ENCODE results near the gene PCCA.

DNA sequence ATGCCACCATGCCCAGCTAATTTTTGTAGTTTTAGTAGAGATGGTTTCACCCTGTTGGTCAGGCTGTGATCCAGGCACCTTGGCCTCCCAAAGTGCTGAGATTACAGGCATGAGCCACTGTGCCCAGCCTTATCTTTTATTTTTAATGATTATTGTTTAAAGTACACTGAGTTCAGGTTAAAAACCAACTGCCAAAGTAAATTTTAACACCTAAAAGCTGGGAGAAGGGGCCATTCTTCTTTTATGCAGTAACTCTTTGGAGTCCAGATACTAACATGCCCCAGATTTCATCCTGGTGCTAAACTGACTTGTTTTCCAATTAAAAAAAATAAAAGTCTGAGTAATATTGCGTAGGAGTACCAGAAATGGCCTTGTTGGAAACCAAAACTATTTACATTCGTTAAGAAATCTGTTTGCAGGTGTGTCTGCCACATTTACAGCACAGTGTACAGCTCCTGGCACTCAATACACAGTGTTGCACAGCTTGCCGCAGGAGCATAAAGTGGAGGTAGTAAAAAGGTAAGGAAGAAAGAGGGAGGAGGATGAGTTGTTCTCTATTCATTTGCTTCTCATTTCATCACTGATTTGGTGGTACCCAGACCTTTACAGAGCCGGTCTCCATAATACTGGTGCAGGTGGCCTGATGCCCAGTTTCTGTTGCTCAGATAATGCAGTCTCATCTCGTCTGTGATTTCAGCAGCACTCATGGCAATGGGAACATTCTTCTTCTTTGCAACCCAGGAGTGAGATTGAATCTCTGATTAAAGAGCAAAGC, 108.9 kb downstream of the PCCA start:
- TF ChIP-seq, protein P1, sequence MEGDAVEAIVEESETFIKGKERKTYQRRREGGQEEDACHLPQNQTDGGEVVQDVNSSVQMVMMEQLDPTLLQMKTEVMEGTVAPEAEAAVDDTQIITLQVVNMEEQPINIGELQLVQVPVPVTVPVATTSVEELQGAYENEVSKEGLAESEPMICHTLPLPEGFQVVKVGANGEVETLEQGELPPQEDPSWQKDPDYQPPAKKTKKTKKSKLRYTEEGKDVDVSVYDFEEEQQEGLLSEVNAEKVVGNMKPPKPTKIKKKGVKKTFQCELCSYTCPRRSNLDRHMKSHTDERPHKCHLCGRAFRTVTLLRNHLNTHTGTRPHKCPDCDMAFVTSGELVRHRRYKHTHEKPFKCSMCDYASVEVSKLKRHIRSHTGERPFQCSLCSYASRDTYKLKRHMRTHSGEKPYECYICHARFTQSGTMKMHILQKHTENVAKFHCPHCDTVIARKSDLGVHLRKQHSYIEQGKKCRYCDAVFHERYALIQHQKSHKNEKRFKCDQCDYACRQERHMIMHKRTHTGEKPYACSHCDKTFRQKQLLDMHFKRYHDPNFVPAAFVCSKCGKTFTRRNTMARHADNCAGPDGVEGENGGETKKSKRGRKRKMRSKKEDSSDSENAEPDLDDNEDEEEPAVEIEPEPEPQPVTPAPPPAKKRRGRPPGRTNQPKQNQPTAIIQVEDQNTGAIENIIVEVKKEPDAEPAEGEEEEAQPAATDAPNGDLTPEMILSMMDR (conservative IDR thresholded peaks at IDR 0.05 in 1 of 2, IDR thresholded peaks at IDR 0.05 in 1 of 2; ENCODE audit: low read depth in 1 of 2, low read length in 2 of 2): no peak
- TF ChIP-seq EZH2 (IDR thresholded peaks at IDR 0.05; ENCODE audit: low read length, missing control alignments): no peak
